HCT116 (cell line): ENCODE data around the gene DCAF5.

Experiments used
- CTCF ChIP-seq, 3 experiments: fragments of 200-600 bp in 1 of 3; sonication (generic) in 1 of 3; IDR thresholded peaks in 2 of 3; conservative IDR thresholded peaks in 1 of 3; 2 replicates each; pipeline ENCODE4 v1.5.1; 2012 to 2017; ENCODE audit warnings: low read depth in 2 of 3, low read length in 2 of 3, antibody characterized with exemption in 1 of 3, borderline replicate concordance in 1 of 3, control low read depth in 1 of 3, mild to moderate bottlenecking in 1 of 3, mixed read lengths in 1 of 3, mixed run types in 1 of 3, moderate library complexity in 1 of 3; ENCODE audit not compliant: insufficient read depth in 1 of 3
- POLR2A ChIP-seq: IDR thresholded peaks from 2 replicates; pipeline ENCODE4 v1.7.0; 2011; ENCODE audit warnings: borderline replicate concordance; ENCODE audit not compliant: insufficient read depth, insufficient read length; ENCODE audit errors: extremely low read depth
- TCF7L2 ChIP-seq: IDR thresholded peaks from 2 replicates; pipeline ENCODE4 v1.7.0; 2011; ENCODE audit warnings: borderline replicate concordance, inconsistent platforms; ENCODE audit not compliant: insufficient read depth, insufficient read length; ENCODE audit errors: extremely low read depth

DNA sequence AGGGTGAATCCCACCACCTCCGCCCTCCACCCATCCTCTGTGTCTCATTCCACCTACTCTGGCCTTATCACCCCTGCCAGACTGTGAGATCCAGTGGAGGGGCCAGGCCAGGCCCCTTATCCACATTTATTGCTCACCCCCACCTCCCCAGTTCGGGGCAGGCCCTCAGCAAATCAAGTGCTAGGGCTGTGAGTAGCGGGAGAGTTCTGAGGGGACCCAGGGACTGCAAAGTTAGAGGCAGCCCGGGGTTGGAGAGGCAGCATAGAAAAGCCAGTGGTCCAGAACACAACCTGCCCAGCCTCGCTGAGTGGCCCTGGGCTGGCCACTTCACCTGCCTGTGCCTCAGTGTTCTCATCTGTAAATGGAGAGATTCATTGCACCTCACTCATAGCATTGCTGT, 146.6 kb downstream of the DCAF5 start:
- TF ChIP-seq CTCF (IDR thresholded peaks at IDR 0.05 in 2 of 3, conservative IDR thresholded peaks at IDR 0.05 in 1 of 3; ENCODE audit: borderline replicate concordance in 1 of 3, insufficient read depth in 1 of 3, low read depth in 2 of 3, low read length in 2 of 3): no peak
- no peak for TF ChIP-seq POLR2A
- no peak for TF ChIP-seq TCF7L2
